Mesodermal cell (in vitro differentiated cells): ENCODE measurements around the gene PTH.

Experiments used
- H3K27ac ChIP-seq: 2 replicates; pipeline ENCODE4 v1.7.0; 2013; ENCODE audit warnings: mild to moderate bottlenecking, low read depth, low read length, moderate library complexity; ENCODE audit not compliant: severe bottlenecking
- H3K36me3 ChIP-seq: 2 replicates; pipeline ENCODE4 v1.7.1; 2013; ENCODE audit warnings: mild to moderate bottlenecking, low read length, moderate library complexity; ENCODE audit not compliant: control insufficient read depth, insufficient read depth
- H3K4me1 ChIP-seq: one replicate; pipeline ENCODE4 v1.7.1; 2013; ENCODE audit warnings: mild to moderate bottlenecking, low read length; ENCODE audit not compliant: insufficient read depth, control insufficient read depth, poor library complexity, severe bottlenecking
- H3K4me3 ChIP-seq: 2 replicates; pipeline ENCODE4 v1.7.0; 2013; ENCODE audit warnings: low read length, control low read depth, mild to moderate bottlenecking; ENCODE audit not compliant: insufficient read depth, poor library complexity, severe bottlenecking; ENCODE audit errors: extremely low read depth
- H3K9me3 ChIP-seq: 2 replicates; pipeline ENCODE4 v1.7.1; 2013; ENCODE audit warnings: mild to moderate bottlenecking, low read length, moderate library complexity; ENCODE audit not compliant: control insufficient read depth
- WGBS, 2 experiments: methylation state at CpG; one replicate each; pipeline ENCODE4 v1.1.5; 2013; ENCODE audit warnings: missing lambda C conversion rate in 2 of 2; ENCODE audit not compliant: insufficient coverage in 2 of 2; 5-methylcytosine and 5-hydroxymethylcytosine counted together

The PTH gene

GRCh38 chr11:13479688-13480087, 16.1 kb downstream of the PTH start:
- no peaks in the 10 kb centered on the region for H3K36me3 ChIP-seq
- no peaks in the 10 kb centered on the region for H3K4me1 ChIP-seq
- no peak overlapping the region for H3K4me3 ChIP-seq
- H3K9me3 ChIP-seq, result peaks cover 4% of the 10 kb centered on the region
- WGBS, 2 experiments, result 86 to 100% methylated on average over 1 to 2 of the region's 3 CpGs
- H3K27ac ChIP-seq, result no peak overlapping the region

DNA sequence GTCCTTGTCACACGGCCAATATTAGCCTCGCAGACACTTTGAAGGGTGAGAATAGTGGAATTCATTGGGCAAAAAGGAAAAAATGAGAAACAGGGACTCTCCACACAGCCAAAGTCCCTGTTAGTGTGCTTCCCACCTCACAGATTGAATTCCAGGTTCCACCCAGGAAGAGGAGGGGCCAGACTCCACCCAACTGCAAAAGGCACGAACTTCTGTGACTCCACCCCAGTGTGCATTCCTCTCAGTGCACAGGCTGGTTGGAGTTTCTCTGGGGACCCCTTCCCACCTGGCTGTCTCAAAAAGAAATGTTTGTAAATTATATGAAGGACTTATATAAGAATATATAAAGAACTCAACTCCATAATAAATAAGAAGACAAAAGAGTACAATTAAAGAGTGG, 20.7 kb downstream of the PTH start:
- Histone ChIP-seq H3K4me1 (no peaks in the 10 kb centered on the region), H3K36me3 (no peaks in the 10 kb centered on the region), H3K4me3 (no peak overlapping the region), H3K9me3 (peaks cover 3% of the 10 kb centered on the region), H3K27ac (no peak overlapping the region)
- WGBS, 2 experiments, result no CpG with 5 or more reads among the region's 3 CpGs

- no peaks in the 10 kb centered on the region for H3K4me1 ChIP-seq
- 73 to 85% methylated on average over 2 to 3 of the region's 3 CpGs for WGBS, 2 experiments
- no peaks in the 10 kb centered on the region for H3K9me3 ChIP-seq
- no peaks in the 10 kb centered on the region for H3K36me3 ChIP-seq
- H3K4me3 ChIP-seq, result no peak overlapping the region
- no peak overlapping the region for H3K27ac ChIP-seq
These were observed 22.6 kb downstream of the PTH start for GRCh38 chr11:13473013-13473722.

- Histone ChIP-seq H3K36me3 (no peaks in the 10 kb centered on the region), H3K4me3 (no peak overlapping the region), H3K9me3 (no peaks in the 10 kb centered on the region), H3K4me1 (peaks cover 6% of the 10 kb centered on the region), H3K27ac (no peak overlapping the region)
- 53 to 56% methylated on average over 3 to 4 of the region's 5 CpGs for WGBS, 2 experiments
These were observed 27.0 kb downstream of the PTH start for GRCh38 chr11:13468750-13469149.

GRCh38 chr11:13465909-13466371, 29.9 kb downstream of the PTH start:
- Histone ChIP-seq H3K4me1 (peaks cover 11% of the 10 kb centered on the region), H3K4me3 (no peak overlapping the region), H3K36me3 (no peaks in the 10 kb centered on the region), H3K27ac (no peak overlapping the region), H3K9me3 (no peaks in the 10 kb centered on the region)
- 11 to 19% methylated on average over 3 to 4 of the region's 6 CpGs for WGBS, 2 experiments

DNA sequence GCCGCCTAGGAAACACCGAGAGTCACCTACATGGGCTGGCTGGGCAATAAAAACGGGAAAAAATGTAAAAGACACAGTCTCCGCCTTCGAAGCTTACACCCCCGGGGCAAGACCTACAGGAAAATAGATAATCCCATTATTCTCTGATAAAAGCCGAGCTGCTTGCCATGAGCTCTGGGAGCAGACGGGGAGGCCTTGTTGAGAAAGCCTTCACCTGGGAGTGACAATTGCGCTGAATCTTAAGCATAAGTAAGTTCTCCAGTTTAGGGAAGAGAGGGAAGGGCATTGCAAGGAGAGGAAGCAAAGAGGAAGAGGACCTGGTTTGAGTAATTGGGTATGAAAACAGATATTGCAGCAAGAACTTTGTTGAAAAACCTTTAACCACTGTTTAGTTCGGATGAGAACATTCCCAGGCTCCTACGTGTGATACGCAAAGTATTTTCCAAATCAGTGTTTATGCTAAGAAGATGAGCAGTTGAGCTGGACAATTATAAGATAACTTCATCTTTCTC, 32.0 kb downstream of the PTH start:
- Histone ChIP-seq H3K36me3 (peaks cover 10% of the 10 kb centered on the region), H3K4me3 (peak overlapping the region; percentile 95), H3K9me3 (no peaks in the 10 kb centered on the region), H3K4me1 (peaks cover 12% of the 10 kb centered on the region), H3K27ac (peak overlapping the region; percentile 92)
- WGBS, 2 experiments, result 21 to 36% methylated on average over 8 to 9 of the region's 12 CpGs

- peak within 1 kb of the TSS; percentile 95 for H3K4me3 ChIP-seq
- peaks cover 10% of the 10 kb centered on the region for H3K36me3 ChIP-seq
- H3K9me3 ChIP-seq, result no peaks in the 10 kb centered on the region
- H3K27ac ChIP-seq, result peak within 1 kb of the TSS; percentile 92
- peaks cover 12% of the 10 kb centered on the region for H3K4me1 ChIP-seq
- 0 to 2% methylated on average over 36 to 50 of the region's 71 CpGs for WGBS, 2 experiments
These were observed 32.7 kb downstream of the PTH start, which contains the start of gene BTBD10 for GRCh38 chr11:13462901-13463778. TSS of gene BTBD10 (minus strand) at chr11:13463222. CDS start at chr11:13445124, 18,098 bp downstream.

GRCh38 chr11:13462311-13462900, 33.4 kb downstream of the PTH start:
- Histone ChIP-seq H3K27ac (peak overlapping the region; percentile 92), H3K9me3 (no peaks in the 10 kb centered on the region), H3K4me3 (peak overlapping the region; percentile 95), H3K36me3 (peaks cover 10% of the 10 kb centered on the region), H3K4me1 (peaks cover 12% of the 10 kb centered on the region)
- 0 to 2% methylated on average over 10 to 15 of the region's 18 CpGs for WGBS, 2 experiments

DNA sequence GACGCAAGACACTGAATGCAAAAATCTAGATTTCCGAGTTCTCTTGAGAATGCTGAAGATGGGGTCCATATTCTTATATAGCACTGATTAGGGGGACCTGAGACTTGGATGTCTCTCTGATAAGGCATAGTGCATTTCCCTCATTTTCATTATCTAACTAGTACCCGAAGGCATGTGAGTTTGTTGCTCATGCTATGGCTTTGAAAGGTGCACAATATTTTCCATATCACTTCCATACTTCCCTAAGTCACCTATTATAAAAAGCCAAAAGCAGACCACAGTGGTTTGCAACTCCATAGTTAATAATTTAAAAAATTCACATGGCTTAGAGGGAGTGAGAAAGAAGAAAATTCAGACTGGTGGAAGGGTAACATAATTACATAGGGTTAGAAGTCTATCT, 34.5 kb downstream of the PTH start:
- 87 to 94% methylated on average over 2 to 3 of the region's 3 CpGs for WGBS, 2 experiments
- H3K27ac ChIP-seq, result no peak overlapping the region
- H3K9me3 ChIP-seq, result no peaks in the 10 kb centered on the region
- peaks cover 12% of the 10 kb centered on the region for H3K4me1 ChIP-seq
- H3K36me3 ChIP-seq, result peaks cover 10% of the 10 kb centered on the region
- H3K4me3 ChIP-seq, result peak overlapping the region; percentile 95

DNA sequence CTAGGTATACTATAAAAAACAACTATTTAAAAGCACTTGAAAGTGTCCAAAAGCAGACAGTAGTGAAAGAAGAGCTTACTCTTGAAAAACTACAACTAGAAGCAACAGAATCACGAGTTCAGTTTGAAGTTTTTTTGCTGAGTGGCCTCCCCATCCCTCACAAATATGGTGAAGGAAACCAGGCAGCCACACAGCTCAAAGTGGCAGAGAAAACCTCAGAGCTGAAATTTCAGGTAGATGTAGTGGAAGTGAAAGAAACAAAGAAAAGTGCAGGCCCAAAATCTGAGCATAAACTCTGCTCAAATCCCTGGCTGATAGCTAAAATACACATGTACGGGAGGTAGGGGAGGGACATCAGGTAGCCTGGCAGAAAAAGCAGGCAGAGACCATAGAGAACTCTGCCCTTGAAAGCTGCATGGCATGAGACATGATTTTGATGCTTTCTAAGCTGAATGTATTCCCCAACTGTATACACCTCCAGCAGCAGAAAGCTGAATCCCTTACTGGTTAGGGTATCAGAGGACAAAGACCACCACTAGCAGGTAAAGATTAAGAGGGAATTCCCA, 44.9 kb downstream of the PTH start:
- WGBS, 2 experiments, result 88 to 100% methylated on average over 1 of the region's 2 CpGs
- H3K27ac ChIP-seq, result no peak overlapping the region
- H3K36me3 ChIP-seq, result peaks cover 4% of the 10 kb centered on the region
- H3K9me3 ChIP-seq, result peaks cover 9% of the 10 kb centered on the region
- peaks cover 8% of the 10 kb centered on the region for H3K4me1 ChIP-seq
- H3K4me3 ChIP-seq, result no peak overlapping the region
